H1 (cell line): ENCODE data around the gene C19orf47.

Source experiments
- POLR2A ChIP-seq, 2 experiments: IDR thresholded peaks; 1 replicate in 1 of 2; 2 replicates in 1 of 2; pipeline ENCODE4 v1.6.1; 2011; ENCODE audit warnings: low read depth in 2 of 2, low read length in 2 of 2, mild to moderate bottlenecking in 2 of 2; ENCODE audit errors: control extremely low read depth in 1 of 2
- SIX5 ChIP-seq: IDR thresholded peaks from 2 replicates; pipeline ENCODE4 v1.6.1; 2011; ENCODE audit warnings: mild to moderate bottlenecking, low read depth, low read length

- TF ChIP-seq SIX5 (no peak), POLR2A (IDR thresholded peaks at IDR 0.05; ENCODE audit: control extremely low read depth in 1 of 2, low read depth in 2 of 2, low read length in 2 of 2) (no peak)
These were observed 15.5 kb downstream of the C19orf47 start for GRCh38 chr19:40332669-40333068.
